ENCODE measurements around the gene THRB. TPM values are rescaled to one million over a fixed set of nuclear protein-coding genes. Genes with fewer than 3 reads are reported as not detected.

THRB gene
- total RNA-seq, 1 donor from 2014 or later = 3.1 TPM

DNA sequence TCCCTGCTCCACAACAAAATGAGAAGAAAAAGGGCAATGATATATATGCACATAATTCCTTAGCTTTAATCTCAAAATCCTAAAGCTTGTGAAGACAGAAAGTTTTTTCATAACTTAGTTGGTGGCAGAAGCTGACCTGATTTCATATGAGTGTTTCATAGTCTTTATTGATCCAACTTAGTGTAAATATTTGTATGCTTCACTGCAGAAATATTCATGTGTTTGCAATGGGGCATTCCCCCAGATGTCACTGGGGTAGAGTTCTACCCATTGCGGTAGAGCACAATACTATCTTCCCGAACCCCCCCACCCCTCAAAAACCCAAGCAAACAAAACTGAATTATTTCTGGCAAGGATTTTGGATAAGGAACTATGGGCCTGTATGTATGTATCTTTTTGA is 221.2 kb downstream of the THRB start:
- TF ChIP-seq, protein P1, sequence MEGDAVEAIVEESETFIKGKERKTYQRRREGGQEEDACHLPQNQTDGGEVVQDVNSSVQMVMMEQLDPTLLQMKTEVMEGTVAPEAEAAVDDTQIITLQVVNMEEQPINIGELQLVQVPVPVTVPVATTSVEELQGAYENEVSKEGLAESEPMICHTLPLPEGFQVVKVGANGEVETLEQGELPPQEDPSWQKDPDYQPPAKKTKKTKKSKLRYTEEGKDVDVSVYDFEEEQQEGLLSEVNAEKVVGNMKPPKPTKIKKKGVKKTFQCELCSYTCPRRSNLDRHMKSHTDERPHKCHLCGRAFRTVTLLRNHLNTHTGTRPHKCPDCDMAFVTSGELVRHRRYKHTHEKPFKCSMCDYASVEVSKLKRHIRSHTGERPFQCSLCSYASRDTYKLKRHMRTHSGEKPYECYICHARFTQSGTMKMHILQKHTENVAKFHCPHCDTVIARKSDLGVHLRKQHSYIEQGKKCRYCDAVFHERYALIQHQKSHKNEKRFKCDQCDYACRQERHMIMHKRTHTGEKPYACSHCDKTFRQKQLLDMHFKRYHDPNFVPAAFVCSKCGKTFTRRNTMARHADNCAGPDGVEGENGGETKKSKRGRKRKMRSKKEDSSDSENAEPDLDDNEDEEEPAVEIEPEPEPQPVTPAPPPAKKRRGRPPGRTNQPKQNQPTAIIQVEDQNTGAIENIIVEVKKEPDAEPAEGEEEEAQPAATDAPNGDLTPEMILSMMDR (IDR thresholded peaks at IDR 0.05; ENCODE audit: insufficient read depth, low read length, poor library complexity, severe bottlenecking) = no peak
- DNase-seq (ENCODE audit: low read depth) = no peak
- Histone ChIP-seq H3K36me3 (ENCODE audit: control insufficient read depth, insufficient read depth, low read length) (no peaks in the 10 kb centered on the region), H3K4me3 (ENCODE audit: low read depth, low read length) (no peak overlapping the region), H3K27me3 (ENCODE audit: control insufficient read depth, insufficient read depth, low read length) (no peaks in the 10 kb centered on the region)

DNA sequence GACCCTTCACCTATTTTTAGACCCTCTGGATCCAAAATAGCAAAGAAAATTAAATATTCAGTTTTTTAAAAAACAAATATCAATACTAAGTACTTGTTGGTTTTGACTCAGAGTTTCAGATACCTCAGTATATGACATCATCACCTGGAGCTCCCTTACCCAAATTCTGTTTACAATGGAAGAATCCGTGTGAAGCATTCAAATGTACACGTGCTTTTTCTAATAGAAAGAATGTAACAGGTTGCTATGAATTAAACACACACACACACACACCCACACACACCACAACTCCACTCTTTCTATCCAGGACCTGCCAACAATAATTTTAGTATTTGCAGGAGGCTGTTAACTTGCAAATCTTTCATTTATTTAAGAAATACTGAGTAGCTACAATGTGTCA is 221.8 kb downstream of the THRB start:
- DNase-seq (ENCODE audit: low read depth) = no peak
- Histone ChIP-seq H3K36me3 (ENCODE audit: control insufficient read depth, insufficient read depth, low read length) (no peaks in the 10 kb centered on the region), H3K4me3 (ENCODE audit: low read depth, low read length) (no peak overlapping the region), H3K27me3 (ENCODE audit: control insufficient read depth, insufficient read depth, low read length) (no peaks in the 10 kb centered on the region)
- TF ChIP-seq, protein P1 (IDR thresholded peaks at IDR 0.05; ENCODE audit: insufficient read depth, low read length, poor library complexity, severe bottlenecking) = no peak

- no peak for DNase-seq (ENCODE audit: low read depth)
- TF ChIP-seq, protein P1 (IDR thresholded peaks at IDR 0.05; ENCODE audit: insufficient read depth, low read length, poor library complexity, severe bottlenecking) = no peak
- H3K27me3 ChIP-seq (ENCODE audit: control insufficient read depth, insufficient read depth, low read length) = no peaks in the 10 kb centered on the region
- H3K36me3 ChIP-seq (ENCODE audit: control insufficient read depth, insufficient read depth, low read length) = no peaks in the 10 kb centered on the region
- H3K4me3 ChIP-seq (ENCODE audit: low read depth, low read length) = no peak overlapping the region
Observed at GRCh38 chr3:24272408-24272807, 222.2 kb downstream of the THRB start.

DNA sequence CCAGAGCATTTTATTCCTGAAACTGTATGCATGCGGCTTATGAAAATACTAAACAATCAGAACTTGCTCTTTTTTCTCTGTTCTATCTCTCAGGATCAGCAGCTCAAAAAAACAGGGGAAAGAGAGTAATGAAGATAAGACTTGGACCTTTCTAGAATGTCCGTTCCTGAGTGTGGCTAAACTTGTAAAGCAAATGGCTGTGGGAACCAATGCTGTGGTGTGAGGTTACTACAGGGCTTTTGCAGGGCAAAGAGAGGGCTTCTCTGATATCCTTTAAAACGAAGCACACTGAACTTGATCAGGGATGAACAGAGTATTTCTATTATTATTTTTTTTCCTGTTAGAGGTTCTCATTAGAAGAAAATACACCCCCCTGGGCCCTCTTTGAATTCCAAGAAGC is 223.4 kb downstream of the THRB start:
- no peak for DNase-seq (ENCODE audit: low read depth)
- Histone ChIP-seq H3K36me3 (ENCODE audit: control insufficient read depth, insufficient read depth, low read length) (no peaks in the 10 kb centered on the region), H3K4me3 (ENCODE audit: low read depth, low read length) (no peak overlapping the region), H3K27me3 (ENCODE audit: control insufficient read depth, insufficient read depth, low read length) (no peaks in the 10 kb centered on the region)
- TF ChIP-seq, protein P1 (IDR thresholded peaks at IDR 0.05; ENCODE audit: insufficient read depth, low read length, poor library complexity, severe bottlenecking) = no peak

DNA sequence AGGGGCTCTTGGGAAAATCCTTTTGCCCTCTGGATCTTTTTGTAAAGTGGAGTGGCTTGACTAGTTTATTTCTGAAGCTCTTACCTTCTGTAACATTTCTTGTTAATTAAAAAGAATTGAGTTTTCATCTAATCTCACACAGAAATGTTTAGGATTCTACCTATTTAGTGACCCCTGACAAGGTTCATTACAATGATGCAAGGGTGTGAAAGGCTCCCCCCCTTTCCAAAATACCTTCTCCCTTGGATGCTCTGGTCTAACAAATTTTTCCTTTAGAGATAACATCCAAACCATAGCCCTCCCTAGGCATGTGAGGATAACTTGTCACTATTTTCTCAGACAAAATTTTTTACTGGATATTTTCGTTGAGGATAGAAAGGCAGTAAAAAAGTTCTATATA is 223.9 kb downstream of the THRB start:
- Histone ChIP-seq H3K4me3 (ENCODE audit: low read depth, low read length) (no peak overlapping the region), H3K36me3 (ENCODE audit: control insufficient read depth, insufficient read depth, low read length) (no peaks in the 10 kb centered on the region), H3K27me3 (ENCODE audit: control insufficient read depth, insufficient read depth, low read length) (no peaks in the 10 kb centered on the region)
- no peak for DNase-seq (ENCODE audit: low read depth)
- TF ChIP-seq, protein P1 (IDR thresholded peaks at IDR 0.05; ENCODE audit: insufficient read depth, low read length, poor library complexity, severe bottlenecking) = no peak

DNA sequence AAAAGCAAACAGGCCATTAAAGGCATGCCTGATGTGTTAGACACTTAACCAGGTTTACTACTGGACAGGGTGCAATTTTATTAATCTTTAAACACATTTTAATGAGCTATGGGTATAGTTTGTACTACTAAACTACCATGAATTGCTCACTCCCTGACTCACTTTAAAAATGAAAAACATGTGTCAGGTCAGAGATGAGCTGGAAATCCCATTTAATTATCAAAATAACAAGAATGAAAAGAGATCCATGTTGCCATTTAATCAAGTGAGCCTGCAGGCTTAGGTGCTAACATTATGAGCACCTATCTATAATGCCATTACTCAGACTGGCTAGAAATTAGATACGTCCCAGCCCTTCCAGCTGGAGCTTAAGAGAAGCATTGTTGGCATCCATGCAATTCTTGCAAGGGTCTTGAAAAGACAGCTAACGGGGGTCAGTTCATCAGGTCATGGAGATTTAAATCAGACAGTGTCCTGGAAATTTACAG is 224.4 kb downstream of the THRB start:
- TF ChIP-seq, protein P1 (IDR thresholded peaks at IDR 0.05; ENCODE audit: insufficient read depth, low read length, poor library complexity, severe bottlenecking) = no peak
- H3K36me3 ChIP-seq (ENCODE audit: control insufficient read depth, insufficient read depth, low read length) = no peaks in the 10 kb centered on the region
- H3K4me3 ChIP-seq (ENCODE audit: low read depth, low read length) = no peak overlapping the region
- no peaks in the 10 kb centered on the region for H3K27me3 ChIP-seq (ENCODE audit: control insufficient read depth, insufficient read depth, low read length)
- DNase-seq (ENCODE audit: low read depth) = no peak
